ENCODE data around the gene ING5.

Gene ING5

GRCh38 chr2:241764275-241765241 lies 62.7 kb downstream of the ING5 start:
- TF ChIP-seq CTCF (IDR thresholded peaks at IDR 0.05; ENCODE audit: low read depth, low read length, poor library complexity, severe bottlenecking) (no peak), EZH2phosphoT487 (IDR thresholded peaks at IDR 0.05; ENCODE audit: borderline replicate concordance, low read length) (no peak)
- H3K27ac ChIP-seq (ENCODE audit: low read depth, low read length), result no peak overlapping the region
- H3K9me3 ChIP-seq (ENCODE audit: control insufficient read depth, insufficient read depth, low read length), result no peaks in the 10 kb centered on the region

GRCh38 chr2:241767464-241768250 lies 65.8 kb downstream of the ING5 start:
- Histone ChIP-seq H3K4me3 (ENCODE audit: low read length) (no peak overlapping the region), H3K27me3 (ENCODE audit: control insufficient read depth, low read length) (no peaks in the 10 kb centered on the region), H4K20me1 (ENCODE audit: control insufficient read depth, insufficient read depth, low read depth, low read length) (no peaks in the 10 kb centered on the region), H3K4me1 (ENCODE audit: control insufficient read depth, low read length) (peaks cover 4% of the 10 kb centered on the region), H3F3A (ENCODE audit: control insufficient read depth, insufficient read depth) (0 out of 2 replicates have a peak, but pooled peaks cover 4% of the 10 kb centered on the region), H3K79me2 (ENCODE audit: control insufficient read depth, low read length) (no peaks in the 10 kb centered on the region), H3K9me3 (ENCODE audit: control insufficient read depth, insufficient read depth, low read length) (no peaks in the 10 kb centered on the region), H3K36me3 (ENCODE audit: control insufficient read depth, low read length) (no peaks in the 10 kb centered on the region), H3K4me2 (ENCODE audit: low read length) (no peak overlapping the region), H3K9me2 (replicated peaks; ENCODE audit: control insufficient read depth, low read length) (no peaks in the 10 kb centered on the region), H3K27ac (ENCODE audit: low read depth, low read length) (no peak overlapping the region)
- no peak for TF ChIP-seq CTCF (IDR thresholded peaks at IDR 0.05; ENCODE audit: low read depth, low read length, poor library complexity, severe bottlenecking)
- no peak for TF ChIP-seq EZH2phosphoT487 (IDR thresholded peaks at IDR 0.05; ENCODE audit: borderline replicate concordance, low read length)

More at GRCh38 chr2:241764275-241765241, 62.7 kb downstream of the ING5 start:
- no peak overlapping the region for H3K4me2 ChIP-seq (ENCODE audit: low read length)
- peaks cover 16% of the 10 kb centered on the region for H3K36me3 ChIP-seq (ENCODE audit: control insufficient read depth, low read length)
- no peak overlapping the region for H3K4me3 ChIP-seq (ENCODE audit: low read length)
- no peaks in the 10 kb centered on the region for H3K27me3 ChIP-seq (ENCODE audit: control insufficient read depth, low read length)
- H4K20me1 ChIP-seq (ENCODE audit: control insufficient read depth, insufficient read depth, low read depth, low read length), result no peaks in the 10 kb centered on the region
- no peaks in the 10 kb centered on the region for H3F3A ChIP-seq (ENCODE audit: control insufficient read depth, insufficient read depth)
- H3K9me2 ChIP-seq (replicated peaks; ENCODE audit: control insufficient read depth, low read length), result no peaks in the 10 kb centered on the region
- peaks cover 3% of the 10 kb centered on the region; the same call in 1 of the 2 replicates for H3K4me1 ChIP-seq (ENCODE audit: control insufficient read depth, low read length)
- no peaks in the 10 kb centered on the region for H3K79me2 ChIP-seq (ENCODE audit: control insufficient read depth, low read length)

GRCh38 chr2:241768251-241768711 lies 66.4 kb downstream of the ING5 start:
- no peaks in the 10 kb centered on the region for H3K9me2 ChIP-seq (replicated peaks; ENCODE audit: control insufficient read depth, low read length)
- H3K27ac ChIP-seq (ENCODE audit: low read depth, low read length), result no peak overlapping the region
- H3K4me1 ChIP-seq (ENCODE audit: control insufficient read depth, low read length), result peaks cover 4% of the 10 kb centered on the region
- no peak overlapping the region for H3K4me3 ChIP-seq (ENCODE audit: low read length)
- no peak overlapping the region for H3K4me2 ChIP-seq (ENCODE audit: low read length)
- H3K27me3 ChIP-seq (ENCODE audit: control insufficient read depth, low read length), result no peaks in the 10 kb centered on the region
- 0 out of 2 replicates have a peak, but pooled peaks cover 4% of the 10 kb centered on the region for H3F3A ChIP-seq (ENCODE audit: control insufficient read depth, insufficient read depth)
- no peaks in the 10 kb centered on the region for H3K9me3 ChIP-seq (ENCODE audit: control insufficient read depth, insufficient read depth, low read length)
- no peaks in the 10 kb centered on the region for H3K36me3 ChIP-seq (ENCODE audit: control insufficient read depth, low read length)
- H4K20me1 ChIP-seq (ENCODE audit: control insufficient read depth, insufficient read depth, low read depth, low read length), result no peaks in the 10 kb centered on the region
- H3K79me2 ChIP-seq (ENCODE audit: control insufficient read depth, low read length), result no peaks in the 10 kb centered on the region
- TF ChIP-seq EZH2phosphoT487 (IDR thresholded peaks at IDR 0.05; ENCODE audit: borderline replicate concordance, low read length) (no peak), CTCF (IDR thresholded peaks at IDR 0.05; ENCODE audit: low read depth, low read length, poor library complexity, severe bottlenecking) (no peak)
